Stimulated activated CD4-positive, alpha-beta T cell treated with anti-CD3 and anti-CD28 coated beads, Interleukin-2, amount 100 ng/mL, for 24 hours (primary cell): ENCODE measurements around the gene AVPI1.
"Not testable (repeated sequence)": the region's sequence is repeated elsewhere in the genome, so short reads cannot be mapped to it uniquely, and the experiment has no call there.

Experiments
- DNase-seq, 2 donors: peaks; one replicate each; pipeline ENCODE4 v3.0.0-alpha.2; 2020

The AVPI1 gene

DNA sequence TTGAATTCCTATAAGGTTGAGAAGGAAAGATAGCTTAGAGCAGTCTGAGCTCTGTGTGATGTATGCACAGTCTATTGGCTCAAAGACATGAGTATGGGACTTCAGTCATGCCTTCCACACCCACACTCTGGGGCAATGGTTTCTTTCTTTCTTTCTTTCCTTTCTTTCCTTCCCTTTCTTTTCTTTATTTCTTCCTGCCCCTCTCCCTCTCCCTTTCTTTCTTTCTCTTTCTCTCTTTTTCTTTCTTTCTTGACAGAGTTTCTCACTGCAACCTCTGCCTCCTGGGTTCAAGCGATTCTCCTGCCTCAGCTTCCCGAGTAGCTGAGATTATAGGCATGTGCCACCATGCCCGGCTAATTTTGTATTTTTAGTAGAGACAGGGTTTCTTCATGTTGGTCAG, 48.0 kb downstream of the AVPI1 start:
- DNase-seq = not testable (repeated sequence)

DNA sequence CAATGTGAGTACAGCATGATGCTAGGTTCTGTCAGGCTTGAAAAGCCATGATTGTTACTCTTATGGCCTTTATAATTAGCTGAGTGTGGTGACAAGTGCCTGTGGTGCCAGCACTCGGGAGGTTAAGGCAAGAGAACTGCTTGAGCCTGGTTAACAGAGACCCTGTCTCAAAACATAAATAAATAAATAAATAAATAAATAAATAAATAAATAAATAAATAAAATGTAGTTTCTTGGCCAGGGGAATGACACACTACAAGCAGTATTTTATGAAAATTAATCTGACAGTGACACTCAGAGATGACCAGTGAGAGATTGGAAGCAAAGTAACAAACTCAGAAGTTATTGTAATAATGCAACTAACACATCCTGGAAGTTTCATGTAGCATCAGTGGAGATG, 51.5 kb downstream of the AVPI1 start:
- no peak for DNase-seq

- peak in 1 of 2 donors; percentile 20 for DNase-seq
Observed at GRCh38 chr10:97633921-97634320, 53.1 kb downstream of the AVPI1 start.

DNA sequence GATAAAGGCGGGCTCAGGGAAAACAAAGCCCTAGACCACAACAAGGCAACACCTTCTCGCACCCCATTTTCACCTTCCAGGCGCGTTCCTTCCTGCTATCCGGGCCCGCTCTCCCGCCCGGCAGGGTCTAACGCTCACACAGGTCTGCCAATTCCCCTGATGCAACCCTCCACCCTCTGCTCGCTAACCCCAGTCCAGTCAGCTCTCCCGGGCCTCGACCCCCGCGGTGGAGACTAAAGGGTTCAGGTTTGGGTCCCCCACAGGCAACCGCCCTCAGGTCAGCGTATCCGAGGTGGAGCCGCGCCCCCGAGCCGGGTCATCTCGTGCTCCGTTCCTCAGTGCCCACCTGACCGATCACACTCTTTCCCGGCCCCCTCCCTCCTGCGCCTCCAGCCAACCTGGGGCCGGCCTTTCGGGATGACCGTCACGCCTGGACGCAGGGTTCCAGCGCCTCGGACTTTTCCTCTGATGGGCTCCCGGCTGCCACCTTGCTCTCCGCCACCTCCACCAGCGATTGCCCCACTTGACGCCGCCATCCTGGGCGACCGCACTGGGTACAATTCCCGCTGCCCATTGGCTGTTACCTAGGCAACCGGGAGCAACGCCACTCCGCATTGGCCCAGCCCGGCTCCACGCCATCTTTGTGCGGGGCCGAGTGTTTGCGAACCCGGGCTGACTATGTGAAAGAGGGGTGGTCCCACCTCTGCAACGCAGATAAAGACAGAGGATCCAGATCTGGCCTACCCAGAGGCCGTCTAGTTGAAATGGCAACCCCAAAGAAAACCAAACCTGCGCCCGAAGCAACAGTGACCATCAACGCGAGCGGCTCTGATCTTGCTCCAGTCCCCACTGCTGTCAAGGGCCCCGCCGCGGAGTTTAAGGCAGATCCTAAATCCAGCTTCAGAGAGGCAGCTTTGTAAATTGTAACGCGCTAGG, 53.8 kb downstream of the AVPI1 start, which contains the start of gene MORN4:
Gene MORN4, minus strand, starts transcription at position 552 of the 936 bp plus-strand sequence. CDS start 13,847 bp downstream, outside the sequence.
- peak; percentile 90 to 93 for DNase-seq

DNA sequence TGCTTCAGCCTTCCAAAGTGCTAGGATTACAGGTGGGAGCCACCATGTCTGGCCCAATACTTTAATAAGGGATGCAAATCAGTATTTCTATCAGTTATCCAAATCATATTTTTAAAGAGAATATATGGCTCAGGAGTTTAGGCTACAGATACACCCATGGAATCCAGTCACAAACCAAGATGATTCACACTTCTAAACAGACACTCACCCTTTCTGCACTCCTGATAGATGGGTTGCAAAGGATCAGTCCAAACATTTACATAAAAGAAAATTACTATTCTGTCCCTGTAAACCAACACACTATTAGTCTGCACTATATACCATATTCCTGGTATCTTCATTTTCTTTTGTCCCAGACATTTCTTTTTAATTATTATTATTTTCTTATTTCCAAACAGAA, 55.9 kb downstream of the AVPI1 start:
- no peak for DNase-seq

- no peak for DNase-seq
Observed at GRCh38 chr10:97629289-97629688, 57.8 kb downstream of the AVPI1 start.

DNA sequence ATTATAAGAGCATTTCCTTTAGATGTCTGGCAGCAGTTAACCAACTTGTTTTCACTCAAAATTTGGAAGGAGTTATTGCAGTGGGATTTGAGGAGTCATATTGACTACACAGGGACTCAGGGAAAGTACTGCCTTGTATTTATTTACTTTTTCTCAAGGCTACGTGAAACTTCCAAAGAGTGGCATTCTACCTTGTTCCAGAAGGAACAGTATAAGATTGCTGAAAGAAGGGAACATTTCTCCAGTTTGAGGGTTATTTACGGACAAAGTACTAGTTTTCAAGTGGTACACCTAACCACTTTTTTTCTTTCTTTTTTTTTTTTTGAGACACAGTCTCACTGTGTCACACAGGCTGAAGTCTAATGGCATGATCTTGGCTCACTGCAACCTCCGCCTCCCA, 58.8 kb downstream of the AVPI1 start:
- DNase-seq = no peak

DNA sequence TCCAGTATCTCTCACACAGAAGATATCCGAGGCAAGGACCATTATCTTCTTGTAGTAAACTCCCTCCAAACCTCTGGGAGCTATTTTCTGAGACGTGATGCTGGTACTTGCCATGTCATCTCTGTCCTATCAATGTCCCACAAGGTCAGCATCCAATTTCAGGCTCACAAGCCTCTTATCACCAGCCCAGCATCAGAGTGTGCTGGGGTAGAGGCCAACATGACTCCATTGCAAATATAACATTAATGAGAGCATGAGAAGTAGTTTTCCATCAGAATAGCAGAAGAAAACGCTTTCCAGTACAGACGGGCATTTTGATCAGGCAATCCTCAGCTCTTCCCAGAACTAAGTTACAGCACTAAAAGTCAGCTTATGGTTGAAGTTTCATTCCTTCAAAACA, 59.3 kb downstream of the AVPI1 start:
- no peak for DNase-seq
